ENCODE results near the gene ABCA5. TPM values are rescaled to one million over a fixed set of nuclear protein-coding genes. Genes with fewer than 3 reads are reported as not detected.

Gene ABCA5
- polyA plus RNA-seq, 1 donor from 2014 or later = 91.7 TPM

- TF ChIP-seq TAF1 (IDR thresholded peaks at IDR 0.05; ENCODE audit: low read depth) (no peak), SMC3 (conservative IDR thresholded peaks at IDR 0.05; ENCODE audit: poor library complexity) (no peak), MXI1 (conservative IDR thresholded peaks at IDR 0.05; ENCODE audit: poor library complexity, severe bottlenecking) (no peak)
- no peaks in the 10 kb centered on the region for H3K9me3 ChIP-seq (ENCODE audit: low read length)
- no peak overlapping the region for H3K27ac ChIP-seq (ENCODE audit: low read length)
- H4K20me1 ChIP-seq (ENCODE audit: insufficient read depth) = no peaks in the 10 kb centered on the region
- H3K4me2 ChIP-seq (ENCODE audit: low read length) = no peak overlapping the region
- H3K36me3 ChIP-seq (ENCODE audit: insufficient read depth, low read length) = no peaks in the 10 kb centered on the region
- H3K9ac ChIP-seq (ENCODE audit: low read length) = no peak overlapping the region
- H3K4me3 ChIP-seq (ENCODE audit: low read length) = no peak overlapping the region
- no peak overlapping the region for H2AFZ ChIP-seq (ENCODE audit: low read depth, low read length)
- H3F3A ChIP-seq (ENCODE audit: insufficient read depth, low read length, poor library complexity, severe bottlenecking) = no peaks in the 10 kb centered on the region
- H3K79me2 ChIP-seq (replicated peaks; ENCODE audit: insufficient read depth, low read length) = no peaks in the 10 kb centered on the region
- no peaks in the 10 kb centered on the region for H3K27me3 ChIP-seq (ENCODE audit: insufficient read depth, low read depth, low read length)
- no peaks in the 10 kb centered on the region for H3K9me2 ChIP-seq (ENCODE audit: insufficient read depth, low read length)
These were observed 30.8 kb upstream of the ABCA5 start for GRCh38 chr17:69357701-69358100.

GRCh38 chr17:69356625-69357024, 29.7 kb upstream of the ABCA5 start:
- H3K79me2 ChIP-seq (replicated peaks; ENCODE audit: insufficient read depth, low read length) = no peaks in the 10 kb centered on the region
- H3F3A ChIP-seq (ENCODE audit: insufficient read depth, low read length, poor library complexity, severe bottlenecking) = no peaks in the 10 kb centered on the region
- H3K4me3 ChIP-seq (ENCODE audit: low read length) = no peak overlapping the region
- TF ChIP-seq EZH2 (IDR thresholded peaks at IDR 0.05; ENCODE audit: borderline replicate concordance, insufficient read depth, low read length, poor library complexity, severe bottlenecking) (no peak), REST (IDR thresholded peaks at IDR 0.05; ENCODE audit: borderline replicate concordance) (no peak), EP300 (conservative IDR thresholded peaks at IDR 0.05; ENCODE audit: poor library complexity, severe bottlenecking) (no peak), TAF1 (IDR thresholded peaks at IDR 0.05; ENCODE audit: low read depth) (no peak), RAD21 (conservative IDR thresholded peaks at IDR 0.05) (no peak), MXI1 (conservative IDR thresholded peaks at IDR 0.05; ENCODE audit: poor library complexity, severe bottlenecking) (no peak), CTCF (IDR thresholded peaks at IDR 0.05; ENCODE audit: poor library complexity, severe bottlenecking) (no peak), SMC3 (conservative IDR thresholded peaks at IDR 0.05; ENCODE audit: poor library complexity) (no peak)
- no peaks in the 10 kb centered on the region for H3K9me3 ChIP-seq (ENCODE audit: low read length)
- H3K4me2 ChIP-seq (ENCODE audit: low read length) = no peak overlapping the region
- H2AFZ ChIP-seq (ENCODE audit: low read depth, low read length) = no peak overlapping the region
- H3K9me2 ChIP-seq (ENCODE audit: insufficient read depth, low read length) = no peaks in the 10 kb centered on the region
- no peaks in the 10 kb centered on the region for H4K20me1 ChIP-seq (ENCODE audit: insufficient read depth)
- no peak overlapping the region for H3K9ac ChIP-seq (ENCODE audit: low read length)
- H3K27me3 ChIP-seq (ENCODE audit: insufficient read depth, low read depth, low read length) = no peaks in the 10 kb centered on the region
- no peaks in the 10 kb centered on the region for H3K36me3 ChIP-seq (ENCODE audit: insufficient read depth, low read length)
- no peak overlapping the region for H3K27ac ChIP-seq (ENCODE audit: low read length)

GRCh38 chr17:69350911-69351310, 24.0 kb upstream of the ABCA5 start:
- no peaks in the 10 kb centered on the region for H3K79me2 ChIP-seq (replicated peaks; ENCODE audit: insufficient read depth, low read length)
- no peaks in the 10 kb centered on the region for H4K20me1 ChIP-seq (ENCODE audit: insufficient read depth)
- TF ChIP-seq EP300 (conservative IDR thresholded peaks at IDR 0.05; ENCODE audit: poor library complexity, severe bottlenecking) = no peak
- no peak for TF ChIP-seq SMC3 (conservative IDR thresholded peaks at IDR 0.05; ENCODE audit: poor library complexity)
- no peak overlapping the region for H3K4me2 ChIP-seq (ENCODE audit: low read length)
- no peaks in the 10 kb centered on the region for H3K36me3 ChIP-seq (ENCODE audit: insufficient read depth, low read length)
- H3K27ac ChIP-seq (ENCODE audit: low read length) = no peak overlapping the region
- H2AFZ ChIP-seq (ENCODE audit: low read depth, low read length) = no peak overlapping the region
- no peak overlapping the region for H3K4me3 ChIP-seq (ENCODE audit: low read length)
- H3F3A ChIP-seq (ENCODE audit: insufficient read depth, low read length, poor library complexity, severe bottlenecking) = no peaks in the 10 kb centered on the region
- no peaks in the 10 kb centered on the region for H3K27me3 ChIP-seq (ENCODE audit: insufficient read depth, low read depth, low read length)
- H3K9me3 ChIP-seq (ENCODE audit: low read length) = no peaks in the 10 kb centered on the region
- H3K9me2 ChIP-seq (ENCODE audit: insufficient read depth, low read length) = no peaks in the 10 kb centered on the region
- H3K9ac ChIP-seq (ENCODE audit: low read length) = no peak overlapping the region
